Epithelial cell of esophagus (primary cell): Measurements from ENCODE around the gene POLG.

Source experiments
- DNase-seq: peaks from one replicate; pipeline ENCODE4 v3.0.0; 2010; ENCODE audit warnings: low read depth
- H3K4me3 ChIP-seq: 2 replicates; pipeline ENCODE4 v1.5.1; 2011; ENCODE audit warnings: mild to moderate bottlenecking, low read length, control low read depth
- TF ChIP-seq, protein P1 (sequence below): IDR thresholded peaks from 2 replicates; pipeline ENCODE4 v1.5.1; 2011; ENCODE audit warnings: low read depth, mild to moderate bottlenecking, low read length, control low read depth, inconsistent platforms; ENCODE audit not compliant: insufficient read depth; ENCODE audit errors: missing control alignments

Gene POLG

DNA sequence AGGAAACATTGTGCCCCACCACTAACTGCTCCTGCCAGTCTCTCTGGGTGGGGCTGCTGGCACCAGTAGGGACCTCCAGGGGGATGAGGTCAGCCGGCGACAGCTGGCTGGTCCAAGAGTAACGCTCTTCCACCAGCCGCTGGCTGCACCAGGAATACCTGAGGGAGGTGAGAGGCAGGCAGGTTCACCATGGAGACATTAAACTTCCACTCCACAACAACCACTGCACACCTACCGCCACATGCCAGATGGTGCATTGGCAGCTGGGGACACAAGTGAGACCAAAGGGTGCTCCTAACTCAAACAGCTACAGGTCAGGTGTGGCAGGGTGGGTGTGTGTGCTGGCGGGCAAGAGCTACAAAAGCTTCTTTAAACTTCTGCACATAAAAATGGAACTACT is 4.5 kb downstream of the POLG start:
- TF ChIP-seq, protein P1, sequence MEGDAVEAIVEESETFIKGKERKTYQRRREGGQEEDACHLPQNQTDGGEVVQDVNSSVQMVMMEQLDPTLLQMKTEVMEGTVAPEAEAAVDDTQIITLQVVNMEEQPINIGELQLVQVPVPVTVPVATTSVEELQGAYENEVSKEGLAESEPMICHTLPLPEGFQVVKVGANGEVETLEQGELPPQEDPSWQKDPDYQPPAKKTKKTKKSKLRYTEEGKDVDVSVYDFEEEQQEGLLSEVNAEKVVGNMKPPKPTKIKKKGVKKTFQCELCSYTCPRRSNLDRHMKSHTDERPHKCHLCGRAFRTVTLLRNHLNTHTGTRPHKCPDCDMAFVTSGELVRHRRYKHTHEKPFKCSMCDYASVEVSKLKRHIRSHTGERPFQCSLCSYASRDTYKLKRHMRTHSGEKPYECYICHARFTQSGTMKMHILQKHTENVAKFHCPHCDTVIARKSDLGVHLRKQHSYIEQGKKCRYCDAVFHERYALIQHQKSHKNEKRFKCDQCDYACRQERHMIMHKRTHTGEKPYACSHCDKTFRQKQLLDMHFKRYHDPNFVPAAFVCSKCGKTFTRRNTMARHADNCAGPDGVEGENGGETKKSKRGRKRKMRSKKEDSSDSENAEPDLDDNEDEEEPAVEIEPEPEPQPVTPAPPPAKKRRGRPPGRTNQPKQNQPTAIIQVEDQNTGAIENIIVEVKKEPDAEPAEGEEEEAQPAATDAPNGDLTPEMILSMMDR = no peak
- no peak for DNase-seq
- H3K4me3 ChIP-seq = no peak overlapping the region

DNA sequence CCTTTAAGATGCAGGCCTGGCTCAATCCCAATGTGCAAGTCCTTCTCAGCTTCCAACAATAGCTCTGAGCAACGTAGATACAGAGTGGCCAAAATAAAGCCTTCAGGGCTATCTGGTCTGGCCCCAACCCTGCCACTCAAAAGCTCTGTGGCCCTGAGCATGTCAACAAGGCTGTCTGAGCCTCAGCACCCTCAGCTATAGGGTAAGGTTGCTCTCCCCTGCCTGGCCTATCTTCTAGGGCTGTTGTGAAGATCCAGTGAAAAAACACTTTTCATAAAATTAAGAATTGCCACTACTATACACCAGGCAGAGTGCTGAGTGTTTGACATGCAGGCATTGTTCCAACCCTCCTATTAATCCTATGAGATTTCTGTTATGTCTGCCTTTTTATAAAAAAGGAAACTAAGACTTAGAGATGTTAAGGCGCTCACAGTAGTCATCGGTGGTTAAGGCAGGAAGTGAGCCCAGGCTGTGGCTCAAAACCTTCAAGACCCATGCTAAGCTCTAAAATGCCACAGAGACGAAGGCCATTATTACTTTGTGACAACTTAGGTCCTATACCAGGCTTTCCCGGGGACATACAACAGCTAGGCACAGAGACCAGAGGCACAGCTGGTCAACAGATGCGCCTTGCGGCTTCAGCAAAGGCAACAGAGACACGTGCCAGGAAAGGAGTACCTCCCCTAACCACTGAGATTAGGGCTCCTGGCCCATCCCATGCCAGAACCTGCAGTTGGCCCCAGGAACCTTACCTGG is 5.1 kb downstream of the POLG start:
- DNase-seq = no peak
- no peak overlapping the region for H3K4me3 ChIP-seq
- TF ChIP-seq, protein P1 = no peak

DNA sequence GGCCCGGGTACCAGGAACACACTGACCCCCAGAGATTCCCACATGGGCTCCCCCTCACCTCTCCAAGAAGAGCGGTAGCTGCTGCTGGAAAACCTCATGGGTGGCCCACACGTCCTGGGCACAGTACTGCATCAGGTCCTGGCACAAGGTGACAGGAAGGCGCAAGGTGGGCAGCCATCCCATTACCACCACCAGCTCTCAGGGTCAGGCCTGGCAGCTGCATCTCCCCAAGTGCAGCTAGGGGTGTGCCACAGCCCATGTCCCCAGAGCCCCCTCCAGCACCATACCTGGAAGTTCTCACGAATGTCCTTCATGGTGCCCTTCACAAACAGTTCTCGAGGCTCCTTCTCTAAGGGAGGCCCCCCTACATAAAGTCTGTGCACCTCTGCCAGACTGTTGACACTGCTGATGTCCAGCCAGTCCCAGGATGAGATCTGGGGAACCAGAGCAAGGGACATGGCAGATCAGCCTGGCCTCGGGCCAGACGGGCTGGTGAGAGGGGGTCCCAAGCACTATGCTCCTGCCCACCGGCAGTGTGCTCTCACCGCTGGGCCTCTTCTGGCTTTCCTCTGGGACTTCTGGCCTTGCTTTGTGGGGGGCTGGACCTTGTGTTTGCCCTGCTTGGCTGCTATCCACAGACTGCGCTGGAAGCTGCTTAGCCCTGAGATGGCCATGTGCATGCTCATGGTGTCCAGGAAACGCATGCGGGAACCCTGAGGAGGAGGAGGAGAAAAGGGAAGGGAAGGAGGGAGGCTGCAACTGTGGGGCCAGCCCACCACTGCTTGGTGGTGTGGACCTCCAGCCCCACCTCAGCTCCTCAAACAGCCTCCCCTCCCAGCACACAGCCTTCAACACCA is 6.0 kb downstream of the POLG start:
- no peak for DNase-seq
- H3K4me3 ChIP-seq = no peak overlapping the region
- TF ChIP-seq, protein P1 = no peak

DNA sequence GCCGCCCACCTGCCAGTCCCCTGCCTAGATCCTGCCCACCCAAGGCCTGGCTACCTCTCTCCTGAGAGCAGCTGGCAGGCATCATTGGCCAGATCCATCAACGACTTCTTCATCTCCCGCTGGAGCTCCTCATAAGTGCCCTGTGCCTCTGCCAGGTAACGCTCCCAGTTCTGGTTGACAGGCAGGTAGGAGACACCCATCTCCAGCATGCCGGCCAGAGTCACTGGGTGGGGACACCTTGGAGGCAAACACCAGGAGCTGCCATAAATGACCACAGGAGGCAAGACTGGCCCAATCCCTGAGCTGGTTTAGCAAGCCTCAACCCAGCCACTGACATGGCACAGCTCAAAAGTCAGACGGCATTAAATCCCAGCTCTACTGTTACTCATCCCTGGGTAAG is 7.5 kb downstream of the POLG start:
- no peak overlapping the region for H3K4me3 ChIP-seq
- no peak for DNase-seq
- TF ChIP-seq, protein P1 = no peak

DNA sequence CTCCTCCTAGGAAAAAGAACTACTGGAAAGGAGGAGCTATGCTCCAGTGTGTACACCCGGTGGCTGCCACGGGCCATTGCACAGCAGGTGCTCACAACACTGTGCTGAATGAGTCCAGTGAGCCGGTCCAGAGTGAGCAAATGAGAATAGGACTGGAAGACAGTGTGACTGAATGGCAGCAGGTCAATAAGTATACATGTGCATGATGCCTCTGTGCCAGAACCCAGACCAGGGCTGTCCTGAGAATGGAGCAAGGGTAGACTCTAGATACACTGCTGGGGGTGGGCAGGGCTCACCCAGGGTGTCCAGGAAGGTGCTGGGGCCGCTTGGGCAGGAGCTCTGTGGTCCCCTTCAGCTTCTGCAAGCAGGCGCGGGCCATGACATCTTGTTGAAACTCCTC is 8.3 kb downstream of the POLG start:
- no peak overlapping the region for H3K4me3 ChIP-seq
- no peak for DNase-seq
- TF ChIP-seq, protein P1 = no peak

DNA sequence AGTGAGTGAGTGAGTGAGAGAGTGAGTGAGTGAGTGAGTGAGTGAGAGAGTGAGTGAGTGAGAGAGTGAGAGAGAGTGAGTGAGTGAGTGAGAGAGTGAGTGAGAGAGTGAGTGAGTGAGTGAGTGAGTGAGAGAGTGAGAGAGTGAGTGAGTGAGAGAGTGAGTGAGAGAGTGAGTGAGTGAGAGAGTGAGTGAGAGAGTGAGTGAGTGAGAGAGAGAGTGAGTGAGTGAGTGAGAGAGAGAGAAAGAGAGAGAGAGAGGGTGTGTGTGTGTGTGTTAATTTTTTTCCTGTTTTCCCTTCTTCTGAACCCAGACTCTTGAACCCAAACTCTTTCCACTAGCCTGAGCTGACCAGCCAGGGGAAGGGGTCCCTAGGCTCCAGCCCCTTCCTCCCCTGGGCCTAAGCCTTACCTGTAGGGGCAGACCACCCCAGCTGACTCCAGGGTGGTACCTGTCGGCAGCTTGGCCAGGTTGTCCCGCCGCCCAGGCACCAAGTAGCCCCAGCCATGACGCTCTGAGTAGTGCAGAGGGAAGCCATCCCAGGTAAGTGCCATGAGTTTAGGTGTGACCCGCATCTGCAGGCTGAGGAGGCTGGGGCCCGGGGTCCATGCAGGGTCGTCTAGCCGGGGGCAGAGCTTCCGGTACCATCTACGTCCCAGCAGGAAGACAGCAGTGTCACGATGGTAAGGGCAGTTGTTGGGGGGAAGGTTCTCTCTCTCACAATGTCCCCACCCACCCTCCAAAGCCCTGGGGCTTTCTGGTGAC is 9.4 kb downstream of the POLG start:
- no peak overlapping the region for H3K4me3 ChIP-seq
- no peak for DNase-seq
- TF ChIP-seq, protein P1 = no peak
